MCF 10A (cell line): ENCODE measurements around the gene CPED1. TPM values are rescaled to one million over a fixed set of nuclear protein-coding genes. Genes with fewer than 3 reads are reported as not detected.

ENCODE experiments used
- BruUV-seq: library from RNA; stranded (reverse); fragments of 400-500 nt; replicated peaks from 2 replicates; lab custom pipeline; 2021; lab: Mats Ljungman, UMichigan
- CTCF ChIA-PET: fragments of 300-600 bp; sonication (Branson Sonifier 250); formaldehyde crosslinking; extraction: SDS; loops from one replicate; lab custom pipeline; 2021; ENCODE audit warnings: antibody characterized with exemption, inconsistent platforms; lab: Yijun Ruan, JAX
- POLR2A ChIA-PET: fragments of 300-600, 350-650 bp; sonication (Branson Sonifier 250); formaldehyde crosslinking; extraction: SDS; loops from one replicate; lab custom pipeline; 2020; ENCODE audit warnings: antibody characterized with exemption, inconsistent platforms; lab: Yijun Ruan, JAX
- DNase-seq: peaks from one replicate; pipeline ENCODE4 v3.0.0-alpha.2; 2018; ENCODE audit not compliant: unreplicated experiment
- H3K27ac Mint-ChIP-seq: one replicate; pipeline ENCODE4 v1.8.0; 2022; ENCODE audit warnings: mild to moderate bottlenecking, low read depth, mixed read lengths; ENCODE audit not compliant: unreplicated experiment
- H3K27me3 Mint-ChIP-seq: one replicate; pipeline ENCODE4 v1.8.0; 2022; ENCODE audit warnings: mixed read lengths; ENCODE audit not compliant: insufficient read depth, unreplicated experiment
- H3K36me3 Mint-ChIP-seq: one replicate; pipeline ENCODE4 v1.8.0; 2022; ENCODE audit warnings: mild to moderate bottlenecking, moderate library complexity, mixed read lengths; ENCODE audit not compliant: insufficient read depth, unreplicated experiment
- H3K4me1 Mint-ChIP-seq: one replicate; pipeline ENCODE4 v1.8.0; 2022; ENCODE audit warnings: mixed read lengths; ENCODE audit not compliant: insufficient read depth, unreplicated experiment
- H3K4me3 Mint-ChIP-seq: one replicate; pipeline ENCODE4 v1.8.0; 2022; ENCODE audit warnings: mild to moderate bottlenecking, moderate library complexity, mixed read lengths; ENCODE audit not compliant: unreplicated experiment
- H3K9me3 Mint-ChIP-seq: one replicate; pipeline ENCODE4 v1.8.0; 2022; ENCODE audit warnings: mixed read lengths; ENCODE audit not compliant: unreplicated experiment
- intact Hi-C: fragments of 100-400 bp; cut with micrococcal nuclease; formaldehyde crosslinking; loops from 2 replicates; pipeline ENCODE4 v1.14.1; 2022
- total RNA-seq: library from RNA; stranded (reverse); gene quantifications from 2 replicates; pipeline ENCODE4 v1.2.3, GENCODE V29; 2022
- TF ChIP-seq, protein P1 (sequence below): fragments of 200-600 bp; IDR thresholded peaks from one replicate; pipeline ENCODE4 v1.8.0; 2022; ENCODE audit warnings: antibody characterized with exemption, mild to moderate bottlenecking; ENCODE audit not compliant: unreplicated experiment

CPED1 gene
- total RNA-seq, 1 experiment from 2014 or later = not detected

DNA sequence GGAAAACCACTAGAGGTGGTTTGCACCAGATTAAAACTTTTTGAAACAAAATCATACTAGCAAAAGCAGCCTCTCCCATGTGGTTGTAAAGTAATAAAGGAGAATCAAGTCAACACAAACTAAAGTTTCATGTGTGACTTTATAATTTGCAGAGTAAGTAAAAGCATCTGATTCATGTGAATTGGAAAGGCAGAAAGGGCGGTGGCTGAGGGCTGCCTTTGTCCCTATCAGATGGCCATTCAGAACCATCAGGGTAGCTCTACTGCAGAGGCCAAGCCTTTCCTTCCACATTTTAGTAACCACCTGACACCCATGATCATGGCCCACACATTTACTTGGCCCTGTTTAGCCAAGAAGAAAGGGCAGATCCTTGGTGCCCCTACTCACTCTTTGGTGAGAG, 356.0 kb downstream of the CPED1 start:
- no TSS peak for BruUV-seq
- POLR2A ChIA-PET = no interaction called here
- no peak for DNase-seq
- no peak overlapping the region for H3K27ac Mint-ChIP-seq
- no peaks in the 10 kb centered on the region for H3K9me3 Mint-ChIP-seq
- no peaks in the 10 kb centered on the region for H3K27me3 Mint-ChIP-seq
- intact Hi-C loops = no loop called here
- peaks cover 6% of the 10 kb centered on the region for H3K4me1 Mint-ChIP-seq
- H3K4me3 Mint-ChIP-seq = no peak overlapping the region
- peaks cover 20% of the 10 kb centered on the region for H3K36me3 Mint-ChIP-seq
- TF ChIP-seq, protein P1, sequence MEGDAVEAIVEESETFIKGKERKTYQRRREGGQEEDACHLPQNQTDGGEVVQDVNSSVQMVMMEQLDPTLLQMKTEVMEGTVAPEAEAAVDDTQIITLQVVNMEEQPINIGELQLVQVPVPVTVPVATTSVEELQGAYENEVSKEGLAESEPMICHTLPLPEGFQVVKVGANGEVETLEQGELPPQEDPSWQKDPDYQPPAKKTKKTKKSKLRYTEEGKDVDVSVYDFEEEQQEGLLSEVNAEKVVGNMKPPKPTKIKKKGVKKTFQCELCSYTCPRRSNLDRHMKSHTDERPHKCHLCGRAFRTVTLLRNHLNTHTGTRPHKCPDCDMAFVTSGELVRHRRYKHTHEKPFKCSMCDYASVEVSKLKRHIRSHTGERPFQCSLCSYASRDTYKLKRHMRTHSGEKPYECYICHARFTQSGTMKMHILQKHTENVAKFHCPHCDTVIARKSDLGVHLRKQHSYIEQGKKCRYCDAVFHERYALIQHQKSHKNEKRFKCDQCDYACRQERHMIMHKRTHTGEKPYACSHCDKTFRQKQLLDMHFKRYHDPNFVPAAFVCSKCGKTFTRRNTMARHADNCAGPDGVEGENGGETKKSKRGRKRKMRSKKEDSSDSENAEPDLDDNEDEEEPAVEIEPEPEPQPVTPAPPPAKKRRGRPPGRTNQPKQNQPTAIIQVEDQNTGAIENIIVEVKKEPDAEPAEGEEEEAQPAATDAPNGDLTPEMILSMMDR = no peak
- CTCF ChIA-PET = no interaction called here

Other genes starting within 250 kb of the CPED1 start
- gene TSPAN12, start 130.6 kb upstream of the CPED1 start, total RNA-seq = not detected in 2 replicates
- 11.7 and 18.9 TPM in 2 replicates for gene ING3, start 37.9 kb upstream of the CPED1 start, total RNA-seq